SIG-M5 treated with dmso at 0.1 percent for 504 hours (cell line): ENCODE measurements around the gene KCNJ6.
"Not testable (repeated sequence)": the region's sequence is repeated elsewhere in the genome, so short reads cannot be mapped to it uniquely, and the experiment has no call there.

Experiments used
- DNase-seq: peaks from one replicate; lab custom pipeline; 2025; ENCODE audit not compliant: unreplicated experiment; lab: John Stamatoyannopoulos, UW

The KCNJ6 gene

DNA sequence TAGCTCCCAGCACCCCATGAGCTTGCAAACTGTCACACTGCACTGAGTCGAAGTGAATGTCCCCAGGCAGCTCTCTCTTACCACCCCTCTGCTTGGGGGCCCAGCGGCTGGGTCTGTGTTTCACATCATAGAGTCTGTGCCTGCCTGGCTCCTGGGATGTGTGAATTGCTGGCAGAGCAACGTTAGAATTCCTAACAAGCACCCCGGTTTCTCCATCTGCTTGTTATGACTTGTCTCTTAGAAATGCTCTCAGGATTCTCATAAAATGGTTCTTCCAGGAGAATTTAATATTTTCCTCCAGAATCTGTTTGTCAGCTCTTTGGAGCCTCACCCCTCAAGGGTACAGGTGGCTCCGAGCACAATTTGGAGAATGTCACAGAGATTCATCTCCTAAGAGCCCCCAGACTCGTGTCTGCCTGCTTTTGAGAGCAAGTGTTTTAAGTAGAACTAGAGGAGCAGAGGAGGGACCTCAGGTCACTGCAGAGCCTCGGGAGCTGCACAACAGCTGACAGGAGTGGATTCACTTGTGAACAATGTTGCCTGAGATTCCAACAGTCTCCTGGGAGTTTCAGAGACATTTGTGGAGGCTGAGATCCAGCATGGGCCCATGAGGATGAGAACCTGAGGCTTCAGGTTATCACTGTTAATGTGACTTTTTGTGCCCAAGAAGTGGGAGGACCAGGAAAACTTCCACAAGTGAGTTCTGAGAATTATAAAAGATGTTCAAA is 131.5 kb downstream of the KCNJ6 start:
- DNase-seq = no peak

DNA sequence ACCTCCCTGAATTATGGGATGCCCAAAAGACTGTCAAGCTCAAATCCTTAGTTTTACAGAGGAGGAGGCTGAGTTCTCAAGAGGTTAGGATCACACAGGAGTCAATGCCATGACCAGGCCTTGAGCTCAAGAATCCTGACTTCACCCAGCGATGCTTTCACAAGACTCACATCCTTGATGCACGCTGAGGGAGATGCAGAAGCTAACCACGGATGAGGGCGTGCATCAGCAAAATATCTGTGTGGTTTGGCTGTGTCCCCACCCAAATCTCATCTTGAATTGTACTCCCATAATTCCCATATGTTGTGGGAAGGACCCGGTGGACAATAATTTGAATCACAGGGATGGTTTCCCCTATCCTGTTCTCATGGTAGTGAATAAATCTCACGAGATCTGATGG is 133.2 kb downstream of the KCNJ6 start:
- DNase-seq = no peak

DNA sequence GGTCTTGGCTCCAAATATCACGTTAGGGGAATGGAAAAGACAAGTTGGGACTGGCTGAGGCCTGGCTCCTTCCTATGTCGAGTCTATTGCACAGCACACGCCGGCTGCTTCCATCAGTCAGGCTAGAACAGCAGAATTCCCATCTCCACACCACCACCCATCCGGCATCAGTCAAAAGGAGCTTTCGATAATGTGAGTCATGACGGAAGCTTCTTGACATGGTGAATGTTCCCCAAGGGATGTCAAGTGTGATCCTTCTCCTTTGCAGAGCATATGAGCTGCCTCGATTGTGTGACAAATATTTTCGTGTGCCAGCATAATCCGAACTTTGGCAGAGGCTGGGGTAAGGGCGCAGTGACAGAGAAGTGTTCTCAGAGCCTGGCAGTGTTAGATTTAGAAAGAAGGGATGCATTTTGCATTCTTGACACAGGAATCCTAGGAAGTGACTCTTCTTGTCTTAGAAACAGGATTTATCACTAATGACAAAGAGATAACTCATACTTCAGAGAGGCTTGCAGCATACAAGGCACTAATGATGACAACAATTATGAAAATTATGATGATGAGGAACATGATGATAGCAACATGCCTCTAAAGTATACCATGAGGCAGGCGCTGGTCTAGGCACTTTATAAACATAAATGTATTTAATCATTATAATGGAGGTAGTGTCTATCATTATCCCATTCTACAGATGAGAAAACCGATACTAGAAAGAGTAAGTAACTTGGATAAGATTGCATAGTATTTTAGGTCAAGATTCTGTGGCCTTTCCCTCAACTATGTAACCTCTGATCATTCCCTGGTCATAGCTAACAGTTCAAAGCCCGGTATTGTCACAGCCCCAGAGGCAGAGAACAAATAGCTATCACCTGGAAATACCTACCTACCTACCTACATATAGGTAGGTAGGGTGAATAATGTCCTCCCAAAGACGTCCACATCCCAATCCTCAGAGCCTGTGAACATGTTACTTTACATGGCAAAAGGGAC is 135.0 kb downstream of the KCNJ6 start:
- DNase-seq = no peak

DNA sequence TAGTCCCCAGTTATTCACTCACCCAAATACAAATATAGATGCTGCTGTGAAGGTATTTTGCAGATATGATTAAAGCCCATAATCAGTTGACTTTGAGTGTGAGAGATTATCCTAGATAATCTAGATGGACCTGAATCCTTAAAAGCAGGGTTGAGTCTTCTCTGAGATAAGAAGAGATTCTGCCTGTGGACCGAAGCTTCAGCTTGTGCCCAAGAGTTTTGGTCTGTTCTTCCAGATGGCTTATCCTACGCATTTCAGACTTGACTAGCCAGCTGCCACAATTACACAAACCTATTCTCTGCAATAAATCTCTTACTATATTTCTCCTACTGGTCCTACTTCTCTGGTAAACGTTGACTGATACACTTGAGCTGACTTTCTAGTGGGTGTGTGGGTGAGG is 145.1 kb downstream of the KCNJ6 start:
- no peak for DNase-seq

DNA sequence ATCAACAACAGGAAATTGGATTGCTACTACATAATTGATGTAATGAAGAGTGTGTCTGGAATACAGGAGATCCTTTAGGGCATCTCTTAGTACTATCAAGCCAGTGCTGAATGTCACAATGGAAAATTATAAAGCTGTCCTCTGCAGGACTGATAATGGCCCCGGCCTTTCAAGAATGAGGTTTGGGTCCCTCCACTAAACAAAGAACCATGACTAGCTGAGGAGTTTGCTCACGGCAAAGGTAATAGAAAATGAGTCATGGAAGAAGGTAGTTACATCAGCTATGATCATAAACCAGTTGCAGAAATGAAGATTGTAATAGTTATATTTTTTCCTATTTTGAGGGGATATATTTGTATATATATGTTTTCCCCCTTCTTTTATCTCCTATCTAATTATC is 145.8 kb downstream of the KCNJ6 start:
- no peak for DNase-seq

DNA sequence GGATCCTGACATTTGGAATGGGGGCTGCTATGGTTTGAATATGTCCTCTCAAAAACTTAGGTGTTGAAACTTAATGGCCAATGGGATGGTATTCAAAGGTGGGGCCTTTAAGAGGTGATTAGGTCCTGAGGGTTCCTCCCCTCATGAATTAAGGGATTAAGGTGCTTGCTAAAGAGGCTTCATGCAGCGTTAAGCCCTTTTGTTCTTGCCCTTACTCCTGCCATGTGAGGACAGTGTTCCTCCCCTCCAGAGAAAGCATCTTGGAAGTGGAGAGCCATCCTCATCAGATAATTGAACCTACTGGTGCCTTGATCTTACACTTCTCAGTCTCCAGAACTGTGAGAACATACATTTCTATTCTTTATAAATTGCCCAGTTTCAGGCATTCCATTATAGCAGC is 146.6 kb downstream of the KCNJ6 start:
- no peak for DNase-seq

DNA sequence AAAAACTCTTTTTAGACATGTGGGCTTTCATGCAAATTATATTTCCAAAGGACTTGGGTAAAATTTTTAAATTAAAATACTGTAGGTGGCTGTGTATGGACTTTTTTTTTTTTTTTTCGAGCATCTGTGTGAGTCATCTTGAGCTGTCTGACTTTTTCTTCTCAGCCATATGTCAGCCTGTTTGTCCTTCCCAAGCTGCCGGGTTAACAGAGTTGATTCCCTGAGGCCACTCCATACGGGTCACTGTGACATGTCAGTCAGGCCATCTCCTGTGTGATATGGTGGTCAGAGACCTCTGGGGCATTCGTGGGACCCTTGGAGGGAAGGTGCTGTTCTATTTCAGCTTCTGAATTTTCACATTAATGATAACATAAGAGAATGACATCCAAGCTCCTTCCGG is 148.3 kb downstream of the KCNJ6 start:
- DNase-seq = no peak

DNA sequence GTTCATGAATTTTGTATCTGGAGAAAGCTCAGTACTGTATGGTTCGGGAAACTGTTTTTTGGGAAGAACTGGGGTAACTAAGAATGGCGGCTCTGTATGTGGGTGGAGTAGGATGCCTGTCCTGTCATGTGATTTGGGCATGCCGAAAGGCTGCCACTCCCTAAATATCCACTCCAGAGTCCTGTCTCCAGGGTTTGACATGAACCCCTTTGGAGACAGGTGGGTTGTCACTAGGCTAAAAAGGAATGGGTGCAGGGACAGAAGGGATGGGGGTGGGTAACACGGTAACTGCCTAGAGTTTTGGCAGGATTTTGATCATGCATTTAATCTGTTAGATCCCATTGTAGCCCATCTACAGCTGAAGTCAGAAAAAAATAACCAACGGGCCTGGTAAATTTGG is 150.1 kb downstream of the KCNJ6 start:
- no peak for DNase-seq

DNA sequence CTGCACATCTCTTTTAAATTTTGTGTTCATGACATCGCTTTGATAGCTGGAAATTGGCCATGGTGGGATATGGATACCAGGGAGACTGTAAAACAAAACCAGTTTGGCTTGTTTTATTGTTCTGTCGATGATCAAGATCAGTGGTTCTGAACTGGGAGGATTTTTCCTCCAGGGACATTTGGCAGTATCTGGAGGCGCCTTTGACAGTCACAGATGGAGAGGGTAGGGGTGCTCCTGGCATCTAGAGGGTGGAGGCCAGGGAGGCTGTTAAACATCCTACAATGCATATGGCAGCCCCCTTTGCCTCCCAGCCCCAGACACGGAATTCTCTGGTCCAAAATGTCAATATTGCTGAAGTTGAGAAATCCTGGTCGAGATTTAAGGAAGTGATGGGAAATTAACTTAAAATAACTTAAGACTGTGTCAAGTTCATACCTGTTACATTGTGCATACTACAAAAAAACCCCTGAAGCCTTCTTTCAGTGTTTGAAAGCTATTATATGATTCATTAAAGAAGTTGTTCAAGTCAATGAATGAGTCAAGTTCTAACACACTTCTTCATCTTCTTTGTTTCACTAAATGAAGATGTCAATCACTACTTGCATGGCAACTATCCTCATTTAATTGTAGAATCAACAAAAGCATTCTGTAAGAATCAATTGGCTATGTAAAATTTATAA is 150.9 kb downstream of the KCNJ6 start:
- no peak for DNase-seq

DNA sequence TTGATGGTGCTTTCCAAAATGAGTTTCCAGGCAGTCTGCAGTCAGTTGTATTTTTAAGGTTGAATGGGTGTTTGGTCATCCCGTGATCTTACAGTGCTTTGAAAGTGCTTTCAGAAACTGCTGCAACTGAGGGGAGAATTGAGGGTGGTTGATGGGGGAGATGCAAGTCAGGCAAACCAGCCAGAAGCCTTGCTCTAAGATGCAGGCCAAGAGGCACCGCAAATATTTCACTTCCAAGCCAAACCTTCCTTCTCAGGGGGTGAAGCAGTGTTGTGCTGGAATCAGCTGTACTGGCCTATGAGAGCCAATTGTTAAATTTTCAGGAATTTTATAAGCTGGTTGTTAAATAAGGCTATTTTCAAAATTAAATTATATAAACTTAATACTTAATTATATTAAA is 151.6 kb downstream of the KCNJ6 start:
- no peak for DNase-seq

DNA sequence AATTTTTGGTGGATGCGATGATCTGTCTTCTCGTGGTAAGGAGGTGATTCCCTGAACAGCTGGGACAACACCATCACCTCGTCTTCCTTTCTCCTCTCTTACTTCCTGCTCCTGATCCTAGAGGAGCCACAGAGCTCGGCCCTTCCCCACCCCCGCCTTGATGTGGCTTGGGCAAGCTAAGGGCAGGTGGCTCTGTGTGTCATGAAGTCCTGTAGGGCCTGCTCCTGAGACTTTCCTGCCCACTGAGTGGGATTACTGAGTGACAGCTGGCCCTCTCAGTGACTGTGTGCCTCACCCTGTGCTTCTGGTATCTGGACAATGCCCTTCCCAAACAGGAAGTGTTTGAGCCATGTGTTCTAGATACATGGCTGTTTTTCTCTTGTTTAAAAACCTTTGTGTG is 153.0 kb downstream of the KCNJ6 start:
- no peak for DNase-seq

DNA sequence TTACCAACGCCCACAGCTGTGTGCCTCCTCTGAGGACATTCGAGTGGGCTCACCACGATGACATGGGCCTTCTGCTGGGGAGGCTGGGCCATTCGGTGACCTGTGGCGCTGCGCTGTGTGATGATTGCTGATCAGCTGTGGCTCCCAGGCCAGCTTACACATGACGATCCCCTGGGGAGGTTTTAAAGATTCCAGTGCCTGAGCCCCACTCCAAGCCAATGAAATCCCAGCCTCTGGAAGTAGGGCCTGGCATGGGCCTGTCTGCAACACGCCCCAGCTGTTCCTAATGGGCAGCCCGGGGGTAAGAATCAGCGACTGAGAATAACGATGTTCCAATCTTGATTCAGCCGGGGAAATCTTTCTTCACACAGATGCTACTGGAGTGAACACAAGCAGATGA is 153.7 kb downstream of the KCNJ6 start:
- DNase-seq = no peak

DNA sequence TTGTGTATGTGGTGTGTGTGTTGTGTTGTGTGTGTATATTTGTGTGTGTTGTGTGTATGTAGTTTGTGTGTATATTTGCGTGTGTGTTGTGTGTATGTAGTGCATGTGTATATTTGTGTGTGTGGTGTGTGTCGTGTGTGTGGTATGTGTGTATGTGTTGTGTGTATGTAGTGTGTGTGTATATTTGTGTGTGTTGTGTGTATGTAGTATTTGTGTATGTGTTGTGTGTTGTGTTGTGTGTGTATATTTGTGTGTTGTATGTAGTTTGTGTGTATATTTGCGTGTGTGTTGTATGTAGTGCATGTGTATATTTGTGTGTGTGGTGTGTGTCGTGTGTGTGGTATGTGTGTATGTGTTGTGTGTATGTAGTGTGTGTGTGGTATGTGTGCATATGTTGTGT is 154.9 kb downstream of the KCNJ6 start:
- DNase-seq = not testable (repeated sequence)

DNA sequence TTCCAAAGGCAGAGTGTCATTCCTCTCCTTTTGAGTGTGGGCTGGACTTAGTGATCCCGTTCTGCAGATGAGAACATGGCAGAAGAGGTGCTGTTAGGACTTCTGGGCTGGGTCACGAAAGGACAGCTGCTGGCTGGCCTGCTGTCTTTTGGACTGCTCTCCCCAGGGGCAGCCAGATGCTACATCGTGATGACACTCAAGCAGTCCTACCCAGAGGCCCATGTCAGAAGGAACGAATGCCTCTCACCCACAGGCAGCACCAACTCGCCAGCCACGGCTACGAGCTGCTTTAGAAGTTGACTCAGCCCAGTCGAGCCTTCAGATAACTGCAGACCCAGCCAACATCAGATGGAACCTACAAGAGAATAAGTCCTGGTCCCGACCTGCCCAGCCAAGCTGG is 156.5 kb downstream of the KCNJ6 start:
- no peak for DNase-seq

DNA sequence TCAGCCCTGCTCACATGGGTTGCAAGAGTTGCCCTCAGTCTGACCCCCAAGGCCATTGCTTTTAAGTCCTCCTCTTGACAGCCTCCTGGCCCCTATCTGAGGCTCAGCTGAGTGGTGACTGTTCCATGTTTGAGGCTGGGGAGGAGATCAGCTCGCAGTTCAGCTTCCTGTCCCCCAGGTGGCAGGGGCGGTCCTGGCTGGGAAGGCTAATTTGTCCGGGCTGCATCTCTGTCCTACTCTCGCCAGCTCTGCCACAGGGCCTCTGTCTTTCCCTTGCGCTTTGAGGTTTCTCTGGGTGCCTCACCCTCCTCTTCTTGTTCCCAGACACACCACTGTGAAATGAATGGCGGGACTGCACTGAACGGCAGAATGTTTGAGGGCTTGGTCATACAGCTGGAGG is 157.3 kb downstream of the KCNJ6 start:
- peak; percentile 35 for DNase-seq

DNA sequence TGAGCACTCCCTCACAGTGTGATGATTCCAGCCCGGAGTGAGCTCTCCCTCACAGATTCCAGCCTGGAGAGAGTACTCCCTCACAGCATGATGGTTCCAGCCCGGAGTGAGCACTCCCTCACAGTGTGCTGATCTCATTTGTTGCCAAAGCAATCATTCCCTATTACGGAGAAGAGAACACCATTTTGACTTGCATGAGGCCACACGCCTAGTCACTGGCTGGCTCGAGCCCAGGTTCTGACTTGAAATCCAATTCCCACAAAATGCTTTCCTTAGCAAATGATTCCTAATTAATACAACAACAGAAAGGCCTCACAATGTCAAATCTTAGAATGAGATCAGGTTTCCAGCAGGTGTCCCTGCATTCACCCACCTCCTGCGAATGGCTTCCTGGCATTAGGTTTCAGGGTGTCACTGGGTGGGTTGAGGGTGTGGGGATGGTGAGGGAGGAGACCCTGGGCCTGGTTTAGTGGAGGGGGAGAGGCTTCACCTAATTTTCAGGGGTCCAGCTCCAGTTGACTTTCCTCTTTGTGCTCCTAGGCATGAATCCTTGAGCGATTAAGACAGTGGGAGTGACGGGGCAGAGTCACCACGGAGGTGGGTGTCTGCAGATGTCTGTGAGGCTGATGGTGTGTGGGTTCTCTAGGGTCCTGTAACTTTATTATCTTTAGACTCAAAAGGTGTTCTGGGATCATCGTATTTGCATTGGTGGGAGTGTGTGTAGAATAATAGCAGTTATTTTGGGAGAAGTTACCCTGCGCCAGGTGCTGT is 158.5 kb downstream of the KCNJ6 start:
- no peak for DNase-seq

DNA sequence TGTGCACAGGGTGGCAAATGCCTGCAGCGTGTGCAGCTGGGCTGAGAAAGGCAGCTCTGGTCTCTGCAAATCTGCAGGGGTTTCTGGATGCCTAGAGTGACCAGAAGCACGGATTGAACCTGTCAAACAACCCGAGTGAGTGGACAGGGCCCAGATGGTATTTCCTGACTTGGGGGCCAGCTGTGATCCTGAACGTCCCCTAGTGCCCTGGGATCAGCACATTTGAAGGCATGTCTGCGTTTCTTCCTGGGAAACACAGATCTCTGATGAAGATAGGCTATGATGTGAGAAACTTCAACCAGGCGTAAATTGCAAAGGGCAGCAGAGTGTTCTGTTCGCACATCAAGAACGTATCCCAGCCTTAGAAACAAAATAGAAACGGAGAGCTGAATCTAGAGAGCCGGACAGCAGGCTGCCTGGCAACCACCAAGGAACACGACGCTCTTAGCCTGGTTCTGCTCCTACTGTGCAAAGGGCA is 163.1 kb downstream of the KCNJ6 start:
- no peak for DNase-seq

DNA sequence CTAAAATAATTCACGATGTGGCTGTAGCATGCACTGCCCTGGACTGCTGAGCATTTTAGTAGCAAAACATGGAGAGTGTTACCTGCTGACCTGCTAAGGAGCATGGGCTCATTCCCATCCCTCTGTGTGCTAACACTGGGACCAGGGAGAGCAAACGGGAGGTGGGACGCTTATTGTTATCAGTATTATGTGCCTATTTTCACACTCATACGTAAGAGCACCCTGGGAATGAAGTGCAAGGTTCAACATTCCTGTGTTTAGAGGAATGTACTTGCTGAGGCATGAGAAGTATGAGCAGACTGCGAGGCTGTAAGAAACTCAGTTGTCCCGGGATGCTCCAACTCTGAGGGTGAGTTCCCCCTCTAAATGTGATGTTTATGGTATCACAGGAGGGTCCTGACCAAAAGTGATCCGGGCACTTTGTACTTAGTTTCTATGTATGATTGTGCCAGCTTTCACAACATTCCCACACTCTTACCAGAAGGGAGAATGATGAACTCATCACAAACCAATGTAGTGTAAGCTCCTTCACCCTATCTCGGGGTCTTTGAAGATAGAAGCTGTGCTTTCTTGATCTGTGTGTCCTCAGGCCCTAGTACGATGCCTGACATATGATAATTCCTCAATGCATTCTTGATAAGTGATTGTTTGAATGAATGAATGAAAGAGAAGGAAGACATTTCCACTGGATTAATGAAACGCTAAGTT is 164.8 kb downstream of the KCNJ6 start:
- no peak for DNase-seq

DNA sequence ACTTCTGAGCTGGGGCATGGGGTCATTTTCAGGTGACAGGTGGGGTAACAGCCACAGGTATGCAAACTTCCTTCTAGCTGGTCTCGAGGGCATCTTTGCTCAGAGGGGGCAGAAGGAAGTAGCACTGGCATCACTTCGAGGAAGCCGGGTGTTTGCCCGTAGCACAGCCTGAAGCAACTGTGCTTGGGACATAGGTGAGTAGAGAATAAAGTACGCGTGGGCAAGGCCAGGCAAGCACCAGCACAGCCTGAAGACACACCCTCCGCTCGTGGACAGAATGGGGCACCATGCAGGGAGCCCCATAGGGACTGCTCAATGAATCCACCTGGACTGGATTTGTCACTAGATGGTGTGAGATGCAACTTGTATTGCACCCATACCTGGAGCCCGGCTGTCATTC is 167.1 kb downstream of the KCNJ6 start:
- no peak for DNase-seq

DNA sequence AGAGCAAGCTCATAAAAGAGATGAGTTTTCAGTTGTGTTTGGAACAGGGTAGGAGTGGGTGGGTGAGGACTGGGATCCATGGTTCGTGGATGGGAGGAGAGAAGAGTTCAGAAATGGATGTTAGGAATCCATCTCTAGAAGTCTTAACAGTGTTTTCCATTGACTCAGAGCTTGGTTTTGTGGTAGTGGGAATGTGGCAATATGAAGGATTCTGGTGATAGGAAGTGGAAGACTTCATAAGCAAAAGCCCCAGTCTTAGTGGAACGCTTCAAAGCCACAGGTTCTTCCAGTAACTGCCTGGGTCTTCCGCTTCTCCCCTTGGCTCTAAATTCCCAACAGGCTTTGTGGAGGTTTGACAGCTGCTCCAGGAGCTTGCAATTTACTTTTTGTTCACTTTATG is 167.9 kb downstream of the KCNJ6 start:
- DNase-seq = no peak
